ENCODE results near the gene KRABD2.

The KRABD2 gene

GRCh38 chr17:8409966-8410882 is 33.7 kb upstream of the KRABD2 start:
- ATAC-seq = peak; percentile 71 to 91 (median 88)
- Mint-ChIP-seq H3K9me3 (no peaks in the 10 kb centered on the region), H3K27me3 (ENCODE audit: low read depth in 2 of 2) (peaks cover 11 to 12% of the 10 kb centered on the region in 2 donors), H3K4me3 (no peak overlapping the region), H3K4me1 (peaks cover 6 to 9% of the 10 kb centered on the region in 2 donors), H3K27ac (no peak overlapping the region), H3K36me3 (no peaks in the 10 kb centered on the region)
- no peak overlapping the region for H3K27ac ChIP-seq (ENCODE audit: low read length)
- no peaks in the 10 kb centered on the region for H3K9me3 ChIP-seq (ENCODE audit: control insufficient read depth, insufficient read depth, low read length)
- no peak overlapping the region for H3K4me3 ChIP-seq (ENCODE audit: low read length)
- DNase-seq = peak; percentile 72 to 91
- peaks cover 6% of the 10 kb centered on the region for H3K4me1 ChIP-seq (ENCODE audit: control insufficient read depth, insufficient read depth, low read length)
- H3K27me3 ChIP-seq (ENCODE audit: control insufficient read depth, insufficient read depth, low read length) = peaks cover 6% of the 10 kb centered on the region
- 29% methylated on average over 19 of the region's 19 CpGs for WGBS (ENCODE audit: insufficient coverage)
- H3K36me3 ChIP-seq (ENCODE audit: control insufficient read depth, insufficient read depth, low read length) = no peaks in the 10 kb centered on the region
- TF ChIP-seq CTCF (IDR thresholded peaks at IDR 0.05) = peak; percentile 92
- intact Hi-C loops (cut with micrococcal nuclease) = loop anchor here (2.0 kb wide), 2 partner anchors 337 to 375 kb away; no protein-coding TSS in a partner anchor

GRCh38 chr17:8408371-8408770 is 31.9 kb upstream of the KRABD2 start:
- peaks cover 6% of the 10 kb centered on the region for H3K27me3 ChIP-seq (ENCODE audit: control insufficient read depth, insufficient read depth, low read length)
- 51% methylated on average over 14 of the region's 14 CpGs for WGBS (ENCODE audit: insufficient coverage)
- no peaks in the 10 kb centered on the region for H3K36me3 ChIP-seq (ENCODE audit: control insufficient read depth, insufficient read depth, low read length)
- Mint-ChIP-seq H3K27ac (no peak overlapping the region), H3K36me3 (no peaks in the 10 kb centered on the region), H3K4me3 (no peak overlapping the region), H3K4me1 (peaks cover 6 to 9% of the 10 kb centered on the region in 2 donors), H3K9me3 (no peaks in the 10 kb centered on the region), H3K27me3 (ENCODE audit: low read depth in 2 of 2) (peaks cover 8 to 12% of the 10 kb centered on the region in 2 donors)
- DNase-seq = no peak
- no peak for ATAC-seq
- intact Hi-C loops (cut with micrococcal nuclease) = no loop called here
- no peak overlapping the region for H3K4me3 ChIP-seq (ENCODE audit: low read length)
- H3K4me1 ChIP-seq (ENCODE audit: control insufficient read depth, insufficient read depth, low read length) = peaks cover 6% of the 10 kb centered on the region
- H3K9me3 ChIP-seq (ENCODE audit: control insufficient read depth, insufficient read depth, low read length) = no peaks in the 10 kb centered on the region
- TF ChIP-seq CTCF (IDR thresholded peaks at IDR 0.05) = no peak
- no peak overlapping the region for H3K27ac ChIP-seq (ENCODE audit: low read length)

GRCh38 chr17:8406174-8406573 is 29.7 kb upstream of the KRABD2 start:
- Mint-ChIP-seq H3K4me3 (no peak overlapping the region), H3K4me1 (peaks cover 6 to 9% of the 10 kb centered on the region in 2 donors), H3K27ac (no peak overlapping the region), H3K27me3 (ENCODE audit: low read depth in 2 of 2) (peaks cover 0 to 13% of the 10 kb centered on the region in 2 donors), H3K9me3 (no peaks in the 10 kb centered on the region), H3K36me3 (no peaks in the 10 kb centered on the region)
- intact Hi-C loops (cut with micrococcal nuclease) = no loop called here
- DNase-seq = no peak
- no peak for ATAC-seq
- H3K27ac ChIP-seq (ENCODE audit: low read length) = no peak overlapping the region
- peaks cover 6% of the 10 kb centered on the region for H3K4me1 ChIP-seq (ENCODE audit: control insufficient read depth, insufficient read depth, low read length)
- WGBS (ENCODE audit: insufficient coverage) = 77% methylated on average over 2 of the region's 2 CpGs
- H3K36me3 ChIP-seq (ENCODE audit: control insufficient read depth, insufficient read depth, low read length) = no peaks in the 10 kb centered on the region
- peaks cover 6% of the 10 kb centered on the region for H3K27me3 ChIP-seq (ENCODE audit: control insufficient read depth, insufficient read depth, low read length)
- no peaks in the 10 kb centered on the region for H3K9me3 ChIP-seq (ENCODE audit: control insufficient read depth, insufficient read depth, low read length)
- H3K4me3 ChIP-seq (ENCODE audit: low read length) = no peak overlapping the region
- no peak for TF ChIP-seq CTCF (IDR thresholded peaks at IDR 0.05)
